Measurements from ENCODE around the gene HSD17B11.

DNA sequence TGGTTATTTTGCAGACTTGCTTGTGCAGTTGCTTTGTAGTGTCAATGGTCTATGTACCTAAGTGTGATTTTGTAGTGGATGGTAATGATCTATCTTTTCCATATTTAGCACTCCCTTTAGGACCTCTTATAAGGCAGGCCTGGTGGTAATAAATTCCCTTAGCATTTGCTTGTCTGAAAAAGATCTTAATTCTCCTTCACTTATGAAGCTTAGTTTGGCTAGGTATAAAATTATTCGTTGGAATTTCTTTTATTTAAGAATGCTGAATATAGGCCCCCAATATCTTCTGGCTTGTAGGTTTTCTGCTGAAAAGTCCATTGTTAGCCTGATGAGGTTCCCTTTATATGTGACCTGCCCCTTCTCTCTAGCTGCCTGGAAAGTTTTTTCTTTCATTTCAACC, 57.7 kb downstream of the HSD17B11 start:
- TF ChIP-seq, protein P1, sequence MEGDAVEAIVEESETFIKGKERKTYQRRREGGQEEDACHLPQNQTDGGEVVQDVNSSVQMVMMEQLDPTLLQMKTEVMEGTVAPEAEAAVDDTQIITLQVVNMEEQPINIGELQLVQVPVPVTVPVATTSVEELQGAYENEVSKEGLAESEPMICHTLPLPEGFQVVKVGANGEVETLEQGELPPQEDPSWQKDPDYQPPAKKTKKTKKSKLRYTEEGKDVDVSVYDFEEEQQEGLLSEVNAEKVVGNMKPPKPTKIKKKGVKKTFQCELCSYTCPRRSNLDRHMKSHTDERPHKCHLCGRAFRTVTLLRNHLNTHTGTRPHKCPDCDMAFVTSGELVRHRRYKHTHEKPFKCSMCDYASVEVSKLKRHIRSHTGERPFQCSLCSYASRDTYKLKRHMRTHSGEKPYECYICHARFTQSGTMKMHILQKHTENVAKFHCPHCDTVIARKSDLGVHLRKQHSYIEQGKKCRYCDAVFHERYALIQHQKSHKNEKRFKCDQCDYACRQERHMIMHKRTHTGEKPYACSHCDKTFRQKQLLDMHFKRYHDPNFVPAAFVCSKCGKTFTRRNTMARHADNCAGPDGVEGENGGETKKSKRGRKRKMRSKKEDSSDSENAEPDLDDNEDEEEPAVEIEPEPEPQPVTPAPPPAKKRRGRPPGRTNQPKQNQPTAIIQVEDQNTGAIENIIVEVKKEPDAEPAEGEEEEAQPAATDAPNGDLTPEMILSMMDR (tag by site-specific recombination; IDR thresholded peaks at IDR 0.05): no peak
- TF ChIP-seq ZNF157 (tag by site-specific recombination; IDR thresholded peaks at IDR 0.05): no peak

Data from HEK293 (cell line).